Raji (cell line): ENCODE results near the gene ORAI3.
A peak's percentile ranks its signal among the peaks of the same experiment; 100 is the strongest.

ENCODE experiments used
- POLR2A ChIP-seq: IDR thresholded peaks from 2 replicates; pipeline ENCODE4 v1.6.1; 2011; ENCODE audit warnings: low read depth, low read length, control low read depth; ENCODE audit not compliant: insufficient read depth

Gene ORAI3

DNA sequence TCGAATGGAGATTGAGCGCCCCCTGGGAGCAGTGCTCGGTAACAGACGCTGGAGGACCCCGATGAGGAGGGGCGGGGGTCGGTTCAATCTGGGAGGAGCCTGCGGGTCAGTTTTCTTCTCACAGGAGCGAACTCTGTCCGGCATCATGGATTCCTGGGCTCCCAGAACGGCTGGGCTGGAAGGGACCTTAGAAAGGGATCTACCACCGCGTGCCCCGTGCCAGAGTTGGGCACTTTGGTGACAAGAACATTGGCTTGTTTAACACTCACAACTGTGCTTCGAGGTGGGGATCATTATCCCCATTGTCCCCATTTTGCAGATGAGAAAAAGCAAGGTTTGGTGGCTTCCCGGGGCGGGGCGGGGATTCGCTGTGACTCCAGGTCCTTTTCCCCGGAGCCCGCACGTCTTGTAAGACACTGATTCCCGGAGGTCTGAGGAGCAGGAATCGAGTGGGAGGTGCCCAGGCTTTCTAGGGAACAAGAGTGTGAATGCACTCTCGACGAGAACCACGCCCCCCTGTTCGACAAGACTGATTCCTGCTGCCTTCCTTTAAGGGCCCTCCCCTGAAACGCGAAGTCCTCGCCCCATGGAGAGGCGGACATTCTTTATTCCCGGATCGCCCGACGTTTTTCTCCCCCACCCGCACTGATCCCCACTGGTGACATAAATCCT is 27.0 kb upstream of the ORAI3 start:
- TF ChIP-seq POLR2A = 0 out of 2 replicates have a peak, but pooled peaks have one; percentile 22

DNA sequence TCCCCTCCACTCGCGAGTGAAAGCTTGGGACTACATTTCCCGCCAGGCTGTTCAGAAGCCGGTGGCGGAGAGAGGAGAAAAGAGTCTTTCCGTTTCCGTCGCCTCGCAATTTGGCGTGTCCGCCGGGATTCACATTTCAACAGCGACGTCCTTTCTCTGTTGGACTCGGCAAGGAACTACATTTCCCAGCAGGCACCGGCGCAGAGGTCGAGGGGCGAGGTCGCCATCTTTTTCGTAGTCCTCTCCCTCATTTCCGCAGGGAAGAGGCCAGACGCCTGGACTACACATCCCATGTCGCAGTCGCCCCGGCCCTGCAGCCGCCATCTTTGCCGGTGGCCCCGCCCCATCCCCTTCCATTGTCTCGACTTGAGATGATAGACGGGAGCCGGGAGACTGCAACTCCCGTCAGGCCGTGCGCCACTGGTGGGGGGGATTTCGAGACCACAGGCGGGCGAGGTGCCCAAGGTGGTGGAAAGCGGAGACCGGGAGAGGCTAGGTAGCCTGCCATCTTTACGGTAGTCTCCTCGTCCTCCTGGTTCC is 26.4 kb upstream of the ORAI3 start:
- peak; percentile 48; the same call in 1 of the 2 replicates for TF ChIP-seq POLR2A

GRCh38 chr16:30922960-30923535 is 25.8 kb upstream of the ORAI3 start:
- 0 out of 2 replicates have a peak, but pooled peaks have one; percentile 47 for TF ChIP-seq POLR2A

GRCh38 chr16:30923554-30924075 is 25.3 kb upstream of the ORAI3 start, which contains the start of gene FBXL19:
FBXL19 (plus strand) TSS chr16:30923572; CDS start chr16:30925755, 2,183 bp downstream.
- 0 out of 2 replicates have a peak, but pooled peaks have one; percentile 43 for TF ChIP-seq POLR2A

DNA sequence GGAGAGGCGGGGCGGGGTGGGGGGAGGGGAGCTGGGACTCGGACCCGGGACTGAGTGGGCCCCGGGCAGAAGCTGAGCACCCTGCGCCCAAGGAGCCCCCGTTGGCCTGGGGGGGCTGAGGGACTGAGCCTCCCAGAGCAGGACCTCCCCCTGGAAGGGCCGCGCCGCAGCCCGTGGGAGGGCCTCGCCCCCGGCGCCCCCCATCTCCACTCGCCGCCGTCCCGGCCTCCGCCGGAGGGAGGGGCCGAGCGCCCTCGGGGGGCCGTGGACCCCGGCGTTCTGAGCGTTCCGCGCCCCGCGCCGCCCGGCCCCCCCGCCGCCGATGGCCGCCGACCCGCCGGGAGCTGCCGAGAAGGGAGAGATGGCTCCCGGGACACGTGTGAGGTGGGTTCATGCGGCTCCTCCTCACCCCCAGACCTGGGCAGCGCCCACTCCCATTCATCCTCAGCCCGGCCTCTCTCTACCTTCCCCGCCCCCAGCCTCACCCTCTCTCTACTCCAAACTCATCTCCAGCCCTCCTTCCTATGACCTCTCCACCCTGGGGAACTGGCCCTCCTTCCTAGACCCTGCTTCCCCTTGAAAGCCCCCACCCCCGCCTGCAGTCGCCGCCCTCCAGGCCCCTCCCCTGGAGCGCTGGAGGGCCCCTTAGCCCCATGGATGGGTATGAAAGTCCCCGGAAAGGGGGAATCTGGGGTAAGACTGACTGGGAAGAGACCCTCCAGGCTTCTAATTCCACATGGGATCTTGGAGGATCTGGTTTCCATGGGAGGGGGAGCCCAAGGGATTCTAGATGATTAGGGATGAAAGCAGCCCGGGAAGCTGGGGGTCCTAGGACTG is 24.6 kb upstream of the ORAI3 start:
- 0 out of 2 replicates have a peak, but pooled peaks have one; percentile 27 for TF ChIP-seq POLR2A

DNA sequence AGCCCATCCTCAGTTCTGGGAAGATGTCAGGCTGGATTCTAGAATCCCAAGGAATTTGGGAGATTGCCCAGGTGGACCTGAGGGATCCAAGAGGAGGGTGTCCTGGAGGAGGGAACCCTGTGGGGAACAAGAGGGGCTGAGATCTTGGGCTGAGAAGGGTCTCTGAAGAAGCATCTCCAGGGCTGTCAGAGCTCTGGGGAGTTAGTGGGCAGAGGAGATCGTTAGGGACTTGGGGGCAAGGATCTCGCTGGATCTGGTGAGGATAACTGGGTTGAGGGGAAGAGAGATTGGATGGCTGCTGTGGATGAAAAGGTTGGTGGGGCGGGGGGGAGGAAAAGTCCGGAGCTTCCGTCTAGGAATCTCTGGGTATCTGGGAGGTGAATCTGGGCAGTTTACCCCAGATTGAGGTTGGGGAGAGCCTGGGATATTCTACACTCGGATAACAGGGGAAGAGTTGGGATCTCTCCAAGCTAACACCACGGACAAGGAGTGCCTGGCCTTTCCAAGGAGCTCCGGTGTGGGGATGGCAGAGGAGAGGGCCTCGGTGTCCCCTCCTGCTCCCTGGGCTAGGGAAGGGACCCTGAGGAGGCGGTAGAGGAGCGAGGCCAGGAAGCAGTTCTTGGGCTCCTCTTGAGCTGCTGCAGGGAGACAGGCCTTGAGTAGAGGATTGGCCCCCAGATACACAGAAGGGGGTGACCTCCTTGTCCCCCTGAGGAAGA is 23.8 kb upstream of the ORAI3 start:
- TF ChIP-seq POLR2A = no peak

- no peak for TF ChIP-seq POLR2A
These were observed 23.3 kb upstream of the ORAI3 start for GRCh38 chr16:30925632-30925987.

GRCh38 chr16:30925995-30926811 is 22.7 kb upstream of the ORAI3 start:
- no peak for TF ChIP-seq POLR2A

DNA sequence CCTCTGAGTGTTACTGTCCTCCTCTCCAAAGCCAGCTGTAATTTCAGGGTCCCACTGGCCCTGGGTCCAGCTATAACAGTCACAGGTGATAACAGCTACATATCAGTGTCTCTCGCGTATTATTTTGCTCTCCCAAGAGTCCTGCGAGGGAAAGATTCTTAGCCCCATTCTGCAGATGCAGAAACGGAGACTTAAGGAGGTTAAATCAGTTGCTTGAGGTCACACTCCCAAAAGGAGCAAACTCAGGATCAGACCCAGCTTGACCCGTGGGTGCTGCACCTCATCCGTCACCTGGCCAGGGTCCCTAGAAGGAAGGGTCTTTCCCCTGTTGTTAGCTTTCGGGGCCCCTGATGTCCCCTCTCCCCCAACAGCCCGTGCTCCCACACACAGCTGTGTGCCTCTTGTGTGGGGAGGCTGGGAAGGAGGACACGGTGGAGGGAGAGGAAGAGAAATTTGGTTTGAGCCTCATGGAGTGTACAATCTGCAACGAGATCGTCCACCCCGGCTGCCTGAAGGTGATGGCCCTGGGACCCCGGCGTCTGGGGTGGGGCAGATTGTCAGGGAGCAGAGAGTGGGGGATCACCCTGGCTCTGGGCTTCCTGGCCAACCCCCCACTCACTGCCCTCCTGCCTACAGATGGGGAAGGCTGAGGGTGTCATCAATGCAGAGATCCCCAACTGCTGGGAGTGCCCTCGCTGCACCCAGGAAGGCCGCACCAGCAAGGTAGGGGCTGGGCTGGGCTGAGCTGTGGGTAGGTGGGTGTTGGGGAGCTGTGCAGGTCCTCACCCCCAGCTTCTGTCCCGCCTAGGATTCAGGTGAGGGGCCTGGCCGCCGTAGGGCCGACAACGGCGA is 21.7 kb upstream of the ORAI3 start:
- no peak for TF ChIP-seq POLR2A

- no peak for TF ChIP-seq POLR2A
These were observed 21.0 kb upstream of the ORAI3 start for GRCh38 chr16:30927789-30928378.

DNA sequence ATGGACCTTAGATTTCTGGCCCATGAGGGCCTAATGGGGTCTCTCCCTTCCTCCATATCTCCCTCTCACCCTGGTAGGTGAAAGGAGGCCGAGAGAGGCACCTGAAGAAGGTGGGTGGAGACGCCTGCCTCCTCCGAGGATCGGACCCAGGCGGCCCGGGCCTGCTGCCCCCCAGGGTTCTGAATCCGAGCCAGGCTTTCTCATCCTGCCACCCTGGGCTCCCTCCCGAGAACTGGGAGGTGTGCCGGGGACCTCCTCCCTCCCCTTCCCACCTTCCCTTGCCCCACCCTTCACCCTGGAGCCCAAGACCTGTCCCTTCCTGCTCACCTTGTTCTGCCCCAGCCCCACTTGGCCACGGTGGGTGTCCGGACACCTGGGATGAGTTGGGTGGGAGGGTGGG is 20.5 kb upstream of the ORAI3 start:
- TF ChIP-seq POLR2A = no peak

- TF ChIP-seq POLR2A = no peak
These were observed 19.7 kb upstream of the ORAI3 start for GRCh38 chr16:30929167-30929566.
